Ovary (tissue), 3 donors: ENCODE results near the gene POLA1.

ENCODE experiments used
- EP300 ChIP-seq: sonication (generic); formaldehyde crosslinking; IDR thresholded peaks from one replicate; pipeline ENCODE4 v1.6.1; 2017; ENCODE audit warnings: antibody characterized with exemption
- POLR2A ChIP-seq: fragments of 450-650 bp; IDR thresholded peaks from one replicate; pipeline ENCODE4 v1.6.1; 2017; ENCODE audit warnings: antibody characterized with exemption, mild to moderate bottlenecking, moderate library complexity
- TF ChIP-seq, protein P1 (sequence below), 3 donors: fragments of 450-650 bp in 2 of 3; fragments of 200-600 bp in 1 of 3; IDR thresholded peaks; one replicate each; pipeline versions ENCODE4 v1.5.1 to v1.8.0; 2016 to 2022; ENCODE audit warnings: antibody characterized with exemption in 3 of 3, mild to moderate bottlenecking in 1 of 3
- donor health status: DM: no; HTN: no; CAD: no.

GRCh38 chrX:24647257-24648058, 46.3 kb upstream of the POLA1 start, which contains the start of gene PCYT1B:
- TF ChIP-seq, protein P1, sequence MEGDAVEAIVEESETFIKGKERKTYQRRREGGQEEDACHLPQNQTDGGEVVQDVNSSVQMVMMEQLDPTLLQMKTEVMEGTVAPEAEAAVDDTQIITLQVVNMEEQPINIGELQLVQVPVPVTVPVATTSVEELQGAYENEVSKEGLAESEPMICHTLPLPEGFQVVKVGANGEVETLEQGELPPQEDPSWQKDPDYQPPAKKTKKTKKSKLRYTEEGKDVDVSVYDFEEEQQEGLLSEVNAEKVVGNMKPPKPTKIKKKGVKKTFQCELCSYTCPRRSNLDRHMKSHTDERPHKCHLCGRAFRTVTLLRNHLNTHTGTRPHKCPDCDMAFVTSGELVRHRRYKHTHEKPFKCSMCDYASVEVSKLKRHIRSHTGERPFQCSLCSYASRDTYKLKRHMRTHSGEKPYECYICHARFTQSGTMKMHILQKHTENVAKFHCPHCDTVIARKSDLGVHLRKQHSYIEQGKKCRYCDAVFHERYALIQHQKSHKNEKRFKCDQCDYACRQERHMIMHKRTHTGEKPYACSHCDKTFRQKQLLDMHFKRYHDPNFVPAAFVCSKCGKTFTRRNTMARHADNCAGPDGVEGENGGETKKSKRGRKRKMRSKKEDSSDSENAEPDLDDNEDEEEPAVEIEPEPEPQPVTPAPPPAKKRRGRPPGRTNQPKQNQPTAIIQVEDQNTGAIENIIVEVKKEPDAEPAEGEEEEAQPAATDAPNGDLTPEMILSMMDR (IDR thresholded peaks at IDR 0.05): no peak
- TF ChIP-seq POLR2A (no peak), EP300 (no peak)
